Neutrophil (primary cell): Measurements from ENCODE around the gene ZFP36L2.
A peak's percentile ranks its signal among the peaks of the same experiment; 100 is the strongest.

ENCODE experiments used
- H3K27ac ChIP-seq: fragments of 200-600 bp; sonication (generic); 2 replicates; pipeline ENCODE4 v1.5.1; 2016; ENCODE audit warnings: mild to moderate bottlenecking, moderate library complexity
- H3K27me3 ChIP-seq: fragments of 200-600 bp; sonication (generic); 2 replicates; pipeline ENCODE4 v1.6.0; 2016; ENCODE audit warnings: mild to moderate bottlenecking
- H3K36me3 ChIP-seq: fragments of 200-600 bp; sonication (generic); 2 replicates; pipeline ENCODE4 v1.5.1; 2017
- H3K4me1 ChIP-seq, 2 experiments: fragments of 200-600 bp in 1 of 2; sonication (generic) in 1 of 2; 1 replicate in 1 of 2; 2 replicates in 1 of 2; pipeline versions ENCODE4 v1.5.1 to v1.6.1; 2013 to 2016; ENCODE audit warnings: low read depth in 1 of 2, low read length in 1 of 2, mild to moderate bottlenecking in 1 of 2, moderate library complexity in 1 of 2; ENCODE audit not compliant: control insufficient read depth in 1 of 2, insufficient read depth in 1 of 2
- H3K4me3 ChIP-seq, 2 experiments: fragments of 200-600 bp in 1 of 2; sonication (generic) in 1 of 2; 1 replicate in 1 of 2; 2 replicates in 1 of 2; pipeline ENCODE4 v1.5.1; 2013 to 2016; ENCODE audit warnings: low read depth in 1 of 2, low read length in 1 of 2, mild to moderate bottlenecking in 1 of 2, moderate library complexity in 1 of 2
- H3K9me3 ChIP-seq: fragments of 200-600 bp; sonication (generic); 2 replicates; pipeline ENCODE4 v1.5.1; 2016
- TF ChIP-seq, protein P1 (sequence below): fragments of 200-600 bp; sonication (generic); IDR thresholded peaks from 2 replicates; pipeline ENCODE4 v1.5.1; 2016; ENCODE audit warnings: antibody characterized with exemption

The ZFP36L2 gene

DNA sequence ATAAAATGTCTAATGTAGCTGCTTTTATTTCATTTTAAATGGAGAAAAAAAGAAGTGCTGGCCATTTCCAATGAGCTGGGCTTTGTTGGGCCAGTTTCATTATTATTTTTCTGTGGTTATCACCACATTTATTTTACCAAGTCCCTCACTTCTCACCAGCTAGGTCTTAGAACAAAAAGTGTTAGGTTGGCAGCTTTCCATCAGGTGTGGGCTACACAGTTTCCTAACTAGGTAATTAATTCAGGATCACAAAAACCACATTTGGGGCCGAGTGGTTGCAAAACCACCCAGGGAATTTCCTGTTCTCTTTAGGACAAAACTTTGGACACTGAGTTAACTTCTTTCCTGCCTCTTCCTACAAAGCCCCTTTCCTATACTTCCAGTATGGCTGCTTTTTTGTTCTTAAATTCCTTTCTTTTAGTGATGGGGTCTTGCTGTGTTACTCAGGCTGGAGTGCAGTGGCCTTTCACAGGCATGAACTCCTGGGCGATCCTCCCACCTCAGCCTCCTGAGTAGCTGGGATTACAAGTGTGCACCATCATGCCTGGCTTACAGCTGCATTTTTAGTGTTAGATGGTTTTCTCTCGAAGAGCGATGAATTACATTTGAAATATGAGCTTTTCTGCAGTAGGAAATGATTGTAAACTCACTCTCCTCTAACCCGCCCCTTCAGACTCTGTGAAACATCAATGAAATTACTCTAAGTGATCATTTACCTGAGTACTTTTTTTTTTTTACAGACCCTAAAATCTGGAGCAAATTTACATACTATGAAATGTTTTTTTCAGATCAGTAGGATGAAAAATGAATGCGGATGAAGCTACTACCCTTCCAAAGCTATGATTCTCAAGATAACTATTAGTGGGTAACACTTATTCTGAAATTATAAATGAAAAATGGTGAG is 2.6 kb upstream of the ZFP36L2 start:
- Histone ChIP-seq H3K9me3 (peaks cover 5% of the 10 kb centered on the region), H3K27ac (peak overlapping the region; percentile 97), H3K27me3 (no peaks in the 10 kb centered on the region), H3K4me3 (peak overlapping the region; percentile 99 to 100), H3K4me1 (peaks cover 65 to 68% of the 10 kb centered on the region in 2 experiments), H3K36me3 (peaks cover 21% of the 10 kb centered on the region)
- TF ChIP-seq, protein P1, sequence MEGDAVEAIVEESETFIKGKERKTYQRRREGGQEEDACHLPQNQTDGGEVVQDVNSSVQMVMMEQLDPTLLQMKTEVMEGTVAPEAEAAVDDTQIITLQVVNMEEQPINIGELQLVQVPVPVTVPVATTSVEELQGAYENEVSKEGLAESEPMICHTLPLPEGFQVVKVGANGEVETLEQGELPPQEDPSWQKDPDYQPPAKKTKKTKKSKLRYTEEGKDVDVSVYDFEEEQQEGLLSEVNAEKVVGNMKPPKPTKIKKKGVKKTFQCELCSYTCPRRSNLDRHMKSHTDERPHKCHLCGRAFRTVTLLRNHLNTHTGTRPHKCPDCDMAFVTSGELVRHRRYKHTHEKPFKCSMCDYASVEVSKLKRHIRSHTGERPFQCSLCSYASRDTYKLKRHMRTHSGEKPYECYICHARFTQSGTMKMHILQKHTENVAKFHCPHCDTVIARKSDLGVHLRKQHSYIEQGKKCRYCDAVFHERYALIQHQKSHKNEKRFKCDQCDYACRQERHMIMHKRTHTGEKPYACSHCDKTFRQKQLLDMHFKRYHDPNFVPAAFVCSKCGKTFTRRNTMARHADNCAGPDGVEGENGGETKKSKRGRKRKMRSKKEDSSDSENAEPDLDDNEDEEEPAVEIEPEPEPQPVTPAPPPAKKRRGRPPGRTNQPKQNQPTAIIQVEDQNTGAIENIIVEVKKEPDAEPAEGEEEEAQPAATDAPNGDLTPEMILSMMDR, result no peak

DNA sequence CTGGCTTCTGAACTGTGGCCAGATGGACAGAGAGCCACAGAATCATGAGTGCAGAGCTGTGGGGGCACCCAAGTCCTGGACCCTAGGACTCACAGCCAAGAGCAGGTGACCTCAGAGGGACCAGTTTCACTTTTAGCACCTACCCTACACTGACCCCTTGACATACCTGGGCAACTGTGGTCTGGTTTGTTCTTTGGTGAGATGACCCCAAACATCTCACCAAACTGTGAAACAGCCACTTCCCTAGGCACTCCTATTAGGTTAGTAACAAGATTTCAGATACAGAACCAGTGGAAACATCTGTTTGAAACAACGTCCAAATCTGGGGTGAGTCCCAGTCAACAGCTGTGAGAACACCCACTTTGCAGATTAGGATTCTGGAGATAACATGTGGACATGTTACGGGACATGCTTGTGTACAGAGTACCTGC is 1.9 kb upstream of the ZFP36L2 start:
- peak overlapping the region; percentile 97 for H3K27ac ChIP-seq
- H3K4me3 ChIP-seq, result peak overlapping the region; percentile 99 to 100
- H3K27me3 ChIP-seq, result no peaks in the 10 kb centered on the region
- H3K4me1 ChIP-seq, result peaks cover 62 to 64% of the 10 kb centered on the region in 2 experiments
- TF ChIP-seq, protein P1, result no peak
- H3K9me3 ChIP-seq, result peaks cover 5% of the 10 kb centered on the region
- H3K36me3 ChIP-seq, result peaks cover 27% of the 10 kb centered on the region

DNA sequence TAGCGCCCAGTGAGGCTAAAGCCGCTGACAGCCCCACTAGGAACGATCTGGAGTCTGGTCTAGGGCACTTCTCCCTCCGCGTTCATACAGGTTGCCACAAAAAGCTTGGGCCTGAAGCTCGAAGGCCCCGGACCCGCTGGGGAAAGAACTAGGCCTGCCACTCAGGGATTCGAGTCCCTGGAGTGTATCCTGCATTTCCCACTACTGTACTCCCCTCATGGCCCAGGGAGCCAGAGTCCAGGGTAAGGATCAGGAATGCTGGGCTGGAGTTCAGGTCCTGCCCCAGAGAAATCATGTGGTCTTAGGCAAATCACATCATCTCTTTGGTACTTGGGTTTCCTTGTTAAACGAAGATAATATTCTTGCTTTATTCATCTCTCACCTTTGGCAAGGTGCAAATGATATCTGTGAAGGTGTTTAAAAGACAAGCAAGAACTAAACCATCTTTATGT is 1.4 kb upstream of the ZFP36L2 start:
- H3K4me3 ChIP-seq, result peak overlapping the region; percentile 99 to 100
- peak overlapping the region; percentile 97 for H3K27ac ChIP-seq
- TF ChIP-seq, protein P1, result no peak
- peaks cover 5% of the 10 kb centered on the region for H3K9me3 ChIP-seq
- H3K4me1 ChIP-seq, result peaks cover 57 to 64% of the 10 kb centered on the region in 2 experiments
- H3K27me3 ChIP-seq, result no peaks in the 10 kb centered on the region
- peaks cover 32% of the 10 kb centered on the region for H3K36me3 ChIP-seq

DNA sequence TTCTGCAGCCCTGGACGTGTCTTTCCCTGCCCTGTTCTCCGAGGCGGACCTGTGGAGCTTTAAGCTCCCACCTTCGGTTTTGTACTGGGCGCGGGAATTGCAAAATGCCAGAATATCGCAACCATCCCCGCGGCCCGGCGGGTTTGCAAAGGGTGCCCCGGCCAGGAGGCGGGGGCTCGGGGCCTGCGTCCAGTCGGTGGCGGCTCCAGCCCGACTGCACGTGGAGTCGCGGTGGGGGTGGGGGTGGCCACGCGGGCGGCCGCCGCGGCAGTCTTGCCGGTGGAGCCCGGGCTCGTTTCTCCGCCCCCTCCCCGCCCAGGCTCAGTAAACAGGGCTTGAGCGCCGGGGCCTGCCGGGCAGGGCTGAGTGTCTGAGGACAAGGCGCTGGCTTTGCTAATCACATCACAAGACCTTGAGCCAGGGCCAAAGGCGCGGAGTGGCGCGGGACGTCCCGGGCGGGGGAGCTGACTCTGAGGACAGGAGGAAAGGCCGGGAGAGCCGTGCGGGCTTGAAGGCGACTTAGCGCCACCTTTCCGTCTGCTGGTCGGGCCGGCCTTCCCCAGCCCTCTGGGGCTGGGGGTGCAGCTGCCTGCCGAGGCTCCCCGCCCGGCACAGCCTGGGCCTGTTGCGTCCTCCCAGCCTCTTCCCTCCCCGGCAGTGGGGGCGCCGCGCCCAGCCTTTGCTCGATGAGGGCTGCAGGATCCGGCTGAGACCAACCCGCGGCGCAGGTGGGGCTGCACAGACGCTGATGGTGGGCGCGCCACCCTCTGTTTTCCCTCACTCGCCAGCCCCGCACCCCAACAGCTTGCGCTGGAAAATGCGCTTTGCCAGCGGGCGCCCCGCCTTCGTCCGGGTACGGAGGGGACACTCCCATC is 786 bp upstream of the ZFP36L2 start:
- Histone ChIP-seq H3K27me3 (no peaks in the 10 kb centered on the region), H3K4me3 (peak overlapping the region; percentile 99 to 100), H3K4me1 (peaks cover 54 to 64% of the 10 kb centered on the region in 2 experiments), H3K9me3 (peaks cover 5% of the 10 kb centered on the region), H3K27ac (peak overlapping the region; percentile 97), H3K36me3 (peaks cover 39% of the 10 kb centered on the region)
- TF ChIP-seq, protein P1, result peak; percentile 7

DNA sequence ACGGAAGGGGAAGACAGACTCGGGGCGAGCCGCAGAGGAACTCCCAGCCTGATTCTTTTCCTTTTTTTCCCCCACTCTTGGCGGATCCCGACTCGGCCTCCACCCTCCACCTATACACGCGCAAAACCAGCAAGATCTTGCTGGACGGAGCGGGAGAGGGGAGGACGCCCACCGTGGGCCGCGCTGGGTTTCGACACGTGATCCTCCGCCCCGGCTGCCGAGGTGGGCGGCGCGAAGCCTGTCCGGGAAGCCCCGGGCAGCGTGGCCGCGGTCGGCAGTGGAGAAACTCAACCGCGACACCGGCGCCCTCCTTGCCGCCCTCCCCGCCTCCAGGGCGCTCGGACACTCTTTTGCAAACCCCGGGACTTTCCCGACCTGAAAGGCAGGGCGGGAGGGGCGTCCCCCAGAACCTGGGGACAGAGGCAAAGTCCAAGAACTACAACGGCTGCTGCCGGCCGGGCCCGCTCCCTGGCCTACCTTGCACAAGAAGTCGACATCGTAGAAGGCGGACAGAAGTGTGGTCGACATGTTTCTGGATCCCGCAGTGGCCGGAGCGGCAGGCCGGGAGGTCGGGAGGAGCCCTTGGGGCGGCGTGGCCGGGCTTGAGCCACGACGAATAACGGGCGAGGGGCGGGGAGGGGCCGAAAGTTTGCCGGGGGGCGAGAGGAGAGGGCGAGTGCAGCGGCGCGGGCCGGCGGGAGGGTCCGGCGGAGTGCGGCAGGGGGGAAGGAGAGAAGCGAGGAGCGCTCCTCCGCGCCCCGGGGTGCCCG is 433 bp downstream of the ZFP36L2 start:
- Histone ChIP-seq H3K4me3 (peak overlapping the region; percentile 99 to 100), H3K9me3 (peaks cover 5% of the 10 kb centered on the region), H3K4me1 (peaks cover 56 to 65% of the 10 kb centered on the region in 2 experiments), H3K27ac (peak overlapping the region; percentile 97), H3K27me3 (no peaks in the 10 kb centered on the region), H3K36me3 (peaks cover 44% of the 10 kb centered on the region)
- TF ChIP-seq, protein P1, result no peak
